ENCODE data around the gene RNF7. TPM values are rescaled to one million over a fixed set of nuclear protein-coding genes. Genes with fewer than 3 reads are reported as not detected.
A peak's percentile ranks its signal among the peaks of the same experiment; 100 is the strongest.

The RNF7 gene
- total RNA-seq, 1 donor, result 57.0 TPM

GRCh38 chr3:141708367-141708766 is 29.7 kb upstream of the RNF7 start:
- no peak for DNase-seq (ENCODE audit: low read depth)
- TF ChIP-seq, protein P1, sequence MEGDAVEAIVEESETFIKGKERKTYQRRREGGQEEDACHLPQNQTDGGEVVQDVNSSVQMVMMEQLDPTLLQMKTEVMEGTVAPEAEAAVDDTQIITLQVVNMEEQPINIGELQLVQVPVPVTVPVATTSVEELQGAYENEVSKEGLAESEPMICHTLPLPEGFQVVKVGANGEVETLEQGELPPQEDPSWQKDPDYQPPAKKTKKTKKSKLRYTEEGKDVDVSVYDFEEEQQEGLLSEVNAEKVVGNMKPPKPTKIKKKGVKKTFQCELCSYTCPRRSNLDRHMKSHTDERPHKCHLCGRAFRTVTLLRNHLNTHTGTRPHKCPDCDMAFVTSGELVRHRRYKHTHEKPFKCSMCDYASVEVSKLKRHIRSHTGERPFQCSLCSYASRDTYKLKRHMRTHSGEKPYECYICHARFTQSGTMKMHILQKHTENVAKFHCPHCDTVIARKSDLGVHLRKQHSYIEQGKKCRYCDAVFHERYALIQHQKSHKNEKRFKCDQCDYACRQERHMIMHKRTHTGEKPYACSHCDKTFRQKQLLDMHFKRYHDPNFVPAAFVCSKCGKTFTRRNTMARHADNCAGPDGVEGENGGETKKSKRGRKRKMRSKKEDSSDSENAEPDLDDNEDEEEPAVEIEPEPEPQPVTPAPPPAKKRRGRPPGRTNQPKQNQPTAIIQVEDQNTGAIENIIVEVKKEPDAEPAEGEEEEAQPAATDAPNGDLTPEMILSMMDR (IDR thresholded peaks at IDR 0.05; ENCODE audit: insufficient read depth, low read depth, low read length), result no peak

GRCh38 chr3:141709126-141709770 is 28.9 kb upstream of the RNF7 start:
- DNase-seq (ENCODE audit: low read depth), result no peak
- TF ChIP-seq, protein P1 (IDR thresholded peaks at IDR 0.05; ENCODE audit: insufficient read depth, low read depth, low read length), result no peak

More at GRCh38 chr3:141708367-141708766, 29.7 kb upstream of the RNF7 start:
- H3K4me3 ChIP-seq (ENCODE audit: low read depth, low read length), result no peak overlapping the region

DNA sequence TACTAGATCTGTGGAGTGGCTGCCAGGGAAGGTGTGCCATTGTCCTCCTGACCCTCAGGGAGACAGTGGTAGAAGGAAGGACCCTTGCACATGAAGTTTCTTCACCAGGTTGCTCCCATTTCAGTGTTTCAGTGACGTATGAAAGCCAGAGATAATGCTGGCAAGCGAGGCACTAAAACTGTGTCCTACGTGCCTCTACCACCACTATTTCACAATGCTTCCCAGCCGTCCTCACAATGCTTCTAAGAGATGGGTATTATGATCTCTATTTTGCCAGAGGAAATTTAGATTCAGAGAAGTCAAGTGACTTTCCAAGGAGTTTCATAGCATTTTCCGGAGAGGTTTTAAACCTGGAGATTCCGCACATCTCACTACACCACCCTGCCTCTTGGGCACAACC is 28.0 kb upstream of the RNF7 start:
- TF ChIP-seq, protein P1 (IDR thresholded peaks at IDR 0.05; ENCODE audit: insufficient read depth, low read depth, low read length), result no peak
- no peak for DNase-seq (ENCODE audit: low read depth)
- H3K4me3 ChIP-seq (ENCODE audit: low read depth, low read length), result no peak overlapping the region

More at GRCh38 chr3:141709126-141709770, 28.9 kb upstream of the RNF7 start:
- H3K4me3 ChIP-seq (ENCODE audit: low read depth, low read length), result no peak overlapping the region

DNA sequence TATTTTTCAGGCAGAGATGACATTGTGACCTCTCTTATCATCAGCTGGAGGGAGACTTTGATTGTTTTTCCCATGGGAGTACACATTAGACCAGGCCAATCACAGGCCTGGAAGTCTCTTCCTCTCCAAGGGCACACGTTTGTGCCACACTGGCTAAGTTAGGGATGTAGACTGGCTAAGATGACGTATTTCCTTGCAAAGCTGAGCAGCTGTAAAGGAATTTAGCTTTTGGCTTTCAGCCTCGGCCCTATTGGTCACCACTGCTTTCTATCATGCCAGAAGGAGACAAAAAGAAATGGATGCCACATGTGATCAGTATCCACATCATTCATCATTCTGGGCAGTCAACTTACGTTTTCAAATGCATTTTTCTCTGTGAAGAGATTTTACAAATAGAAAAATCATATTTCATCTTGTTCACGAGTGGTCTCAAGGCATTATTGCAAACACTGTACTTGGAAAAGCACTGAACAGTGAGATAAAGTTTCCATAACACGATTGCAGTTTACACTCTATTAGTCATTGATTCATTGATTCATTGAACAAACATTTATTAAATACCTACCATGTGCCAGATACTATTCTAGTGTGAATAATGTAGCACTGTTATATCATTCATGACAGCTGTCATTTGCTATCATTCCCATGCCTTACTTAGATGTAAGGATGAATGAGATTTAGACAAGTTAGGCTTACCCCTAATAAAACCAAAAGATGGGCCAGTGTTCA is 27.0 kb upstream of the RNF7 start:
- DNase-seq (ENCODE audit: low read depth), result peak; percentile 52
- no peak overlapping the region for H3K4me3 ChIP-seq (ENCODE audit: low read depth, low read length)
- TF ChIP-seq, protein P1 (IDR thresholded peaks at IDR 0.05; ENCODE audit: insufficient read depth, low read depth, low read length), result no peak

- no peak for DNase-seq (ENCODE audit: low read depth)
- H3K4me3 ChIP-seq (ENCODE audit: low read depth, low read length), result no peak overlapping the region
- TF ChIP-seq, protein P1 (IDR thresholded peaks at IDR 0.05; ENCODE audit: insufficient read depth, low read depth, low read length), result no peak
Measured at GRCh38 chr3:141714671-141715070, 23.4 kb upstream of the RNF7 start.

- H3K4me3 ChIP-seq (ENCODE audit: low read depth, low read length), result no peak overlapping the region
- DNase-seq (ENCODE audit: low read depth), result no peak
- TF ChIP-seq, protein P1 (IDR thresholded peaks at IDR 0.05; ENCODE audit: insufficient read depth, low read depth, low read length), result no peak
Measured at GRCh38 chr3:141722081-141722480, 16.0 kb upstream of the RNF7 start.
